NCI-H2196 (cell line): ENCODE results near the gene KIF4B.
"Not testable (repeated sequence)": the region's sequence is repeated elsewhere in the genome, so short reads cannot be mapped to it uniquely, and the experiment has no call there.

Experiments used
- DNase-seq: peaks from one replicate; lab custom pipeline; 2025; ENCODE audit not compliant: unreplicated experiment; lab: John Stamatoyannopoulos, UW

KIF4B gene, protein sequence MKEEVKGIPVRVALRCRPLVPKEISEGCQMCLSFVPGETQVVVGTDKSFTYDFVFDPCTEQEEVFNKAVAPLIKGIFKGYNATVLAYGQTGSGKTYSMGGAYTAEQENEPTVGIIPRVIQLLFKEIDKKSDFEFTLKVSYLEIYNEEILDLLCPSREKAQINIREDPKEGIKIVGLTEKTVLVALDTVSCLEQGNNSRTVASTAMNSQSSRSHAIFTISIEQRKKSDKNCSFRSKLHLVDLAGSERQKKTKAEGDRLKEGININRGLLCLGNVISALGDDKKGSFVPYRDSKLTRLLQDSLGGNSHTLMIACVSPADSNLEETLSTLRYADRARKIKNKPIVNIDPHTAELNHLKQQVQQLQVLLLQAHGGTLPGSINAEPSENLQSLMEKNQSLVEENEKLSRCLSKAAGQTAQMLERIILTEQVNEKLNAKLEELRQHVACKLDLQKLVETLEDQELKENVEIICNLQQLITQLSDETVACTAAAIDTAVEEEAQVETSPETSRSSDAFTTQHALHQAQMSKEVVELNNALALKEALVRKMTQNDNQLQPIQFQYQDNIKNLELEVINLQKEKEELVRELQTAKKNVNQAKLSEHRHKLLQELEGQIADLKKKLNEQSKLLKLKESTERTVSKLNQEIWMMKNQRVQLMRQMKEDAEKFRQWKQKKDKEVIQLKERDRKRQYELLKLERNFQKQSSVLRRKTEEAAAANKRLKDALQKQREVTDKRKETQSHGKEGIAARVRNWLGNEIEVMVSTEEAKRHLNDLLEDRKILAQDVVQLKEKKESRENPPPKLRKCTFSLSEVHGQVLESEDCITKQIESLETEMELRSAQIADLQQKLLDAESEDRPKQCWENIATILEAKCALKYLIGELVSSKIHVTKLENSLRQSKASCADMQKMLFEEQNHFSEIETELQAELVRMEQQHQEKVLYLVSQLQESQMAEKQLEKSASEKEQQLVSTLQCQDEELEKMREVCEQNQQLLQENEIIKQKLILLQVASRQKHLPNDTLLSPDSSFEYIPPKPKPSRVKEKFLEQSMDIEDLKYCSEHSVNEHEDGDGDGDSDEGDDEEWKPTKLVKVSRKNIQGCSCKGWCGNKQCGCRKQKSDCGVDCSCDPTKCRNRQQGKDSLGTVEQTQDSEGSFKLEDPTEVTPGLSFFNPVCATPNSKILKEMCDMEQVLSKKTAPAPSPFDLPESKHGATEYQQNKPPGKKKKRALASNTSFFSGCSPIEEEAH

DNA sequence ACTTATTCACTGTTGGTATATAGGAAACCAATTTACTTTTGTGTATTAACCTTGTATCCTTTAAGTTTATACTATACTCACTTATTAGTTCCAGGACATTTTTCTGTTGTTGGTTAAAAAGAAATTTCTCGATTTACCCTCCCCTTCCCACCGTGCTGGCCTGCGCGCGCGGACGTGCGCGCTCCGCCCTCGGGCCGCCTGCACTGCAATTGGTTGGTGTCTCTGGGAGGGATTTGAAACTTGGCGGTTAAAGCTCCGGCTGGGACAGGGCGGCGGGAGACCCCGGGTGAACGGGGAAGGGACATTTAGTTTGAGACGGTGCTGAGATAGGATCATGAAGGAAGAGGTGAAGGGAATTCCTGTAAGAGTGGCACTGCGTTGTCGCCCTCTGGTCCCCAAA is at the start of gene KIF4B:
Gene KIF4B (plus strand): TSS at position 230 of the 400 bp plus-strand sequence. CDS start 105 bp downstream, at position 335.
- no peak for DNase-seq

DNA sequence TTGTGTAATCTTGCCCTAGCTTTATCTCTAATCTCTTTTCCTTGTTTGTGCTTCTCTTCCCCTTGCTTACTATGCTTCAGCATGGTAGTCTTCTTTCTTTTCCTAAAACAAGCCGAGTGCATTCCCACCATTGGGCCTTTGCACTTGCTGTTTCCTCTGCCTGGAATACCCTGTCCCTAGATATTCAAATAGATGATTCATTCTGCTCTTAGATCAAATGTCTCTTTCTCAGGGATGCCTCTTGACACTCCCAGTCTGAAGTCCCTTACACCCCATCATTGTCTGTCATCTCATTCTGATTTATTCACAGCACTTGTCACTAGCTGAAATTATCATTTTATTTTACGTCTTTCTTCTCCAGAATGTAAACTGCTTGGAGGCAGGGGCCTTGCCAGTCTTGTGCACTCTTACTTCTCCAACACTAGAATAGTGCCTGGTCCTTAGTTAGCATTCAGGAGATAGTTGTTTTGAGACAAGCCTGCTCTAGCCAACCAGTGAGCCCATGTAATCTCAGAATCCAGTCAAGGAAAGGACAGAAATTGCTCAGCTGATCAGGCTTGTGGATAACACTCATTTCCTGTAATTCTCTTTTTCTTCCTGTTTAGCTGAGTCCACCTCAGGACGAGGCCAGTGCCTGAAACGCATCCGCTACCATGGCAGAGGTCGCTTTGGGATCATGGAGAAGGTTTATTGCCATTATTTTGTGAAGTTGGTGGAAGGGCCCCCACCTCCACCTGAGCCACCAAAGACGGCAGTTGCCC is 47.3 kb upstream of the KIF4B start:
- DNase-seq: no peak

DNA sequence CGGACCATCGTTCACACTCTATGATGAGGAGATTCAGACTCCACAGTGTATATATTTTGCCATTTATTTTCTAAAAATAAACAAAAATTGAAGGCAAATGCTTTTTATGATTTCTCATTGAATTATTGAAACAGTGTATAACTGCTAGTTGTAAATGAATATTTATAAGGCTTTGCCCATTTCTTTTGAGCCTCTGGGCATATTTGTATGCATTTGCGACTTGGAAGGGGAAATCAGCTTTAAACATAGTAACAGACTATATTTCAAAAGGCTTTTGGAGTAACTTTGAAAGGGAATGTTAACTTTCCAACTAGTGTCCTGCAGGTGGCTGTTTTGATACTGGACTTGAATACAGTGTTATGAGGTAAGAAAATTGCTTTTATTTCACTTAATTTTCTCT is 46.7 kb upstream of the KIF4B start:
- DNase-seq: no peak

DNA sequence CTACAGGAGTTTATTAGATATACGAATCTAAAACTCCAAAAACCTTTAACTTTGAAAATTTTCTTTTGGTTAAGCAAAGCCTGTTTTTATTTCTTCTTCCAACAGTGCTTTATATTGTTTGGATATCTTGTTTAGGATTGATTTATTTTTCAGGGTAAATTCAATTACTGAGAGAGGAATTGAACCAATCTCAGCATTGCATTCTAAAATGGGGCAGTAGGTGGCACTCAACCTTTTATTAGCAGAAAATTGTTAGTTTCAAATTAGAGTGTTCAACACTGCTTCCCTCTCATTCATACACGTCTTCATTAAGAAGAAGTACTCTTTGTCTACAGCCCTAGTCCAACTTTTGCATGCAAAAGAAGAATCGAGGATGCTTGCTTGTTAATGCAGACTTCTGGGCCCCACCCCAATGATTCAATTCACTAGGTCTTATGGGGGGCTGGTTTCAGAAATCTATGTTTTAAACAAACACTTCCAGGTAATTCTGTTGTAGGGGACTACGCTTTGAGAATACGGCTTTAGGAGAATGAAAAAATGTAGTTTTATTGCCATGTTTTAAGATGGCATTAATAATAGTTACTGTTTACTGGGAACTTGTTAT is 46.0 kb upstream of the KIF4B start:
- DNase-seq: peak; percentile 6

DNA sequence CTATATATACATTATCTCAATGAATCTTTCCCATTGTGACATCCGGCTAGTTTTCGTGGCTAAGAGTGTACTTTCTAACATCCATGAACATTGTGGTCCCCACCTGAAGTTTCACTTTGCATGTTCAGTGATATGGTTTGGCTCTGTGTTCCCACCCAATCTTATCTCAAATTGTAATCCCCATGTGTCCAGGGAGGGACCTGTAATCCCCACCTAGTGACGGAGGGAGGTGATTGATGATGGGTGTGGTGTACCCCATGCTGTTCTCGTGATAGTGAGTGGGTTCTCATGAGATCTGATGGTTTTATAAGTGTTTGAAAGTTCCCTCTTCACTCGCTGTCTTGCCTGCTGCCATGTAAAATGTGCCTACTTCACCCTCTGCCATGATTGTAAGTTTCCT is 44.6 kb upstream of the KIF4B start:
- DNase-seq: no peak

DNA sequence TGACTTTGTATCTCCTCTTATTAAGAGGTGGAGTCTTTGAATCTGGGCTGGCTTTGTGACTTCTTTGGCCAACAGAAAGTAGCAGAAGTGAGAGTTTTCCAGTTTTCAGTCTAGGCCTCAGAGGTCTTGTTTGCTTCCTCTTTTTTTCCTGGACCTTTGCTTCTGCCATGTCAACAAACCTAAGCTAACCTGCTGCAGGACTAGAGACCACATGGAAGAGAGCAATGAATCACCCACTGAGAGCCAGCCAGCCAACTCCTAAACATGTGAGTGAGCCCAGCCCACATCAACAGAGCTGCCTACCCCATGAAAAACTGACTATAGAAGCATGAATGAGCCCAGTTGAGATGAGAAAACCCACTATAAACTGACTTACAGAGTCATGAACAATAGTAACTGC is 42.8 kb upstream of the KIF4B start:
- no peak for DNase-seq

DNA sequence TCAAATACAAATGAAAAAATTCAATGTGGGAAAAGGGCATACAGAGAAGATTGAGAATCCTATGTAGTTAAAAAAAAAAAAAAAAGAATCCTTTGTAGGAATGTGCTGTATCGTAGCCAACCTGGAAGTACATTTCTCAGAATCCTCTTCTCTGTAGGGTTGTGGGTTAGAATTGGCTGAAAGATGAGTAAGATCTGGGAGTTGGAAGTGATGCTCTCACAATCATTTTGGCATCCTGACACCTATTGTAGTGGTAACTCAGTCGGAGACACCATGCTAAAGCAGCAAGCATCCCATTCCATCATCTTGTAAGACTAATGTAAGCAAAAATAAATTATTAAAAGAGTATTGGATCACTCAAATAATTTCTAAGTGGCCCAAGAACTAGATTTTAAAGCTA is 42.1 kb upstream of the KIF4B start:
- DNase-seq: no peak

DNA sequence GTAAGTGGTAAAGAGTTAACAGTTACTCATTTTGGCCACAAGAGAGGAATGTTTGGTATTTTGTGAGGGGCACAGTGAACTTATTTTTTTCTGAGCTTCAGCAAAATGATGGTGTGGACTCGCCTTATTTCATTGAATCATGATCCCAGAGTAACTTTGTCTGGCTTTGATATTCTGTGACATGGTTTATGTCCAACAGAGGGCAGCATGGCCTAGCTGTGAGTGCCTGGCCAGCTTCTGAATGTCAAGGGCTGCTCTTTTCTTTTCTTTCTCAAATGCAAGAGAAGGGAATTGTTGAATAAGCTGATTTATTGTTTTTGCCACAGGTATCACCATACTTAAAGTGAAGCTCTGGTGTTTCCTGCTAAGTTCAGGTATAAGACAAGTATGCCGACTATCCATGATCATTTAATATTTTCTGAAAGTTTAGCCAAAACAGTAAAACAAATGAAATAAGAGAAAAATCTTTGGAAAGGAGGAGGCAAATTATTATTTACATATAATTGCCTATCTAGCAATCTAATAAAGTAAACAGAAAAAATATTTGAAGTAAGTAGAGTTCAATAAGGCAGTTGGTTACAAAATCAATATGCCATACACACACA is 41.0 kb upstream of the KIF4B start:
- peak; percentile 61 for DNase-seq

DNA sequence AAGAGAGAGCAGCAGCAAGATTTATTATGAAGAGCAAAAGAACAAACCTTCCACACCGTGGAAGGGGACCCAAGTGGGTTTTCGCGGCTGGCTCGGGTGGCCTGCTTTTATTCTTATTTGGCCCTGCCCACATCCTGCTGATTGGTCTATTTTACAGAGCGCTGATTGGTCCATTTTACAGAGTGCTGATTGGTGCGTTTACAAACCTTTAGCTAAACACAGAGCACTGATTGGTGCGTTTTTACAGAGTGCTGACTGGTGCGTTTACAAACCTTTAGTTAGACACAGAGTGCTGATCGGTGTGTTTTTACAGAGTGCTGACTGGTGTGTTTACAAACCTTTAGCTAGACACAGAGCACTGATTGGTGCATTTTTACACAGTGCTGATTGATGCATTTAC is 37.5 kb upstream of the KIF4B start:
- not testable (repeated sequence) for DNase-seq

DNA sequence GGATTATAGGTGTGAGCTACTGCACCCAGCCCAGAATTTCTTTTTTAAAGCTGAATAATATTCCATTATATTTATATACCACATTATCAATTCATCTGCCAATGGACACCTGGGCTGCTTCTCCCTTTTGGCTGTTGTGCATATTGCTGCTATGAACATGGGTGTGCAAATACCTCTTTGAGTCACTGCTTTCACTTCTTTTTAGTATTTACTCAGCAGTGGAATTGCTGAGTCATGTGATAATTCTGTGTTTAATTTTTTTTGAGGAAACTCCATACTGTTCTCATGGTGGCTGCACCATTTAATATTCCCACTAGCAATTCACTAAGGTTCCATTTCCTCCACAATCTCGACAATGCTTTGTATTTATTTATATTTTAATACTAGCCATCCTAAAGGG is 36.1 kb upstream of the KIF4B start:
- DNase-seq: no peak

DNA sequence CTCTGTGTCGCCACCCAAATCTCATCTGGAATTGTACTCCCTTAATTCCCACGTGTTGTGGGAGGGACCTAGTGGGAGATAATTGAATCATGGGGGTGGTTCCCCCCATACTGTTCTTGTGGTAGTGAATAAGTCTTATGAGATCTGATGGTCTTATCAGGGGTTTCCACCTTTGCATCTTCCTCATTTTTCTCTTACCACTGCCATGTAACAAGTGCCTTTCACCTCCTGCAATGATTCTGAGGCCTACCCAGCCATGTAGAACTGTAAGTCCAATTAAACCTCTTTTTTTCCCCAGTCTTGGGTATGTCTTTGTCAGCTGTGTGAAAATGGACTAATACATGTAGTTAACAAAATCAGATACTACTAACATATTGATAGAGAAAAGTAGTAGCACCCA is 35.3 kb upstream of the KIF4B start:
- not testable (repeated sequence) for DNase-seq

DNA sequence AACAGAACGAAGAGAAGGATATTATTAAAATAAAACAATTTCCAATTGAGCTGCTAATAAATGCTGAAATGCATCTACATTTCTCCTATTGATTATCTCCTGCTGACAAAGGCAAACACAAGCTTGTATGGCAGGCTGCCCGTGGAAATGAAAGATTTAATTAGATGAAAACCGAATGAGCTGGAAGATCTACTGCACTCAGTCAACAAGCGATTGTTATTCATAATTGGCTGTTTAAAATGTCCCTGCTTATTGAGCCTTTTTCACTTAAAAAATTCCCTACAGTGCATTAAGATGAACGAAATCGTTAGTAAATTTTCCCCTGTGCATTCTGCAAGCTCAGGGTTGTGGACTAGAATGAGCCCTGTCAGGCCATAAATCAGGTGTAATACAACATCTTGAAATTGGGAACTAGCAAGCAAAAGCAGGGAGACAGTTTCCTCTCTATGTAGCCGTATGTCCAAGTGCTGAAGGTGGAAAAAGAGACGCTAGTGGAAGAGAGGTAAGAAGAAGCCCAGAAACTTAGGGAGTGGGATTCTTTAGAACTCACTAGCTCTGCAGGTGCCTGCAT is 28.5 kb upstream of the KIF4B start:
- DNase-seq: no peak

DNA sequence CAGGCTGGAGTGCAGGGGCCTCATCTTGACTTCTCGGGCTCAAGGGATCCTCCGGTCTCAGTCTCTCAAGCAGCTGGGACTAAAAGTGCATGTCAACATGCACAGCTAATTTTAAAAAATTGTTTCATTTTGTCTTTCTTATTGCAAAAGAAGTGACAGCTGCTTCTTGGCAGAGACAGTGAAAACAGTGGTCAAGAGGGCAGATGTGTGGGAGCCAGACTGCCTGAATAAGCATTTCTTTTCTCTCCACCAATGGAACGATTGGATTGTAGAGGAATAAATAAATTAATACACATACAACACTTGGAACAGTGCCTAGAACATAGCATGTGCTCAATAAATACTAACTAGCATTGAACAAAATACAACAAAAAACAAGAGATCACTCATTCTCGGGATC is 27.4 kb upstream of the KIF4B start:
- no peak for DNase-seq

DNA sequence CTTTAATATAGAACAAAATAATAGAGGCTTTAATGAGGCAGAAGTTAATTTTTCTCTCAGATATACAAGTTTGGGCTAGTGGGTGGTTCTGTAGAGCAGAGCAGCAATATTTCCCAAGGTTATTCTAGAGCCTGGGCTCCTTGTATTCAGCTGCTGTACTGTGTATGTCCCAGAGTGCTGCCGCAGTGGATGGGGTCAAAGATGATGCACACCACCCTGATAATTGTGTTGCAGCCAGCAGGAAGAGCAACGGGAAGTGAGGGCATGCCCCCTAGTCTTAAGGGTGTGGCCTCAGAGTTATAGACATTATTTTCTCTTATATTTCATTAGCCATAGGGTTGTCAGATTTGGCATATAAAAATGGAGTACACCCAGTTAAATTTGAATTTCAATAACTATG is 23.9 kb upstream of the KIF4B start:
- DNase-seq: no peak

DNA sequence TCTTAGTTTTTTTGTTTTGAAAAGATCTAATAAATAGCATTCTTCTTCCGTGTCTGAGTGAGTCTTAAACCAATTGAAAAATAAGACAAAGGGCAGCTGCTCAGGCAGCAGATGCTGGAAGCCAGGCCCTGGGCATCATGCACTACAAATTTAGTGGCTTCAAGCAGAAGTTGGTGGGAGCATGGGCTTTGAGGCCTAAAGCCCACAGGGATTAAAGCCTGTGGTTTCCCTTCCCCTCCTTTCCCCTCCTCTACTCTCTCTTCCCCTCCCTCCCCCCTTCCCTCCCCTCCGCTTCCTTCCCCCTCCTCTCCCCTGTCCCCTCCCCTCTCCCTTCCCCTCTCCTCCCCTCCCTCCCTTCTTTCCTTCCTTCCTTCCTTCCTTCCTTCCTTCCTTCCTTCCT is 20.1 kb upstream of the KIF4B start:
- no peak for DNase-seq

DNA sequence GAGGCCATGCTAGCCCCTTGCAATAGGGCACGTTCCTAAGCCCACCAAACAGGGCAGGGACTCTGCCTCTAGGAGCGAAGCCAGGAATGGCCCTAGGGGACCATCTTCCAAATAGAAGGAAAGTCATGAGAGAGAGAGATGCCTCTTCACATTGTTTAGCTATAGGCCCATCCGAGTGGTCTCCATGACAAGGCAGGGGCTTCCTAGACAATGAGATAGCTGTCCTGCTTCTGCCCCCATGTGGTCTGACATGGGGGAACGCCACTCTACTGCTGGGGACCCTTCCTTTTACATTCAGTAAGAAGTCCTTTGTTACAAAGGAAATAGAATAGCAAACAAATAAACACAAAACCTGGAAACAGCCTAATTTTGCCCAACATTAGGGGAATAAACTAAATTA is 17.9 kb upstream of the KIF4B start:
- DNase-seq: no peak

DNA sequence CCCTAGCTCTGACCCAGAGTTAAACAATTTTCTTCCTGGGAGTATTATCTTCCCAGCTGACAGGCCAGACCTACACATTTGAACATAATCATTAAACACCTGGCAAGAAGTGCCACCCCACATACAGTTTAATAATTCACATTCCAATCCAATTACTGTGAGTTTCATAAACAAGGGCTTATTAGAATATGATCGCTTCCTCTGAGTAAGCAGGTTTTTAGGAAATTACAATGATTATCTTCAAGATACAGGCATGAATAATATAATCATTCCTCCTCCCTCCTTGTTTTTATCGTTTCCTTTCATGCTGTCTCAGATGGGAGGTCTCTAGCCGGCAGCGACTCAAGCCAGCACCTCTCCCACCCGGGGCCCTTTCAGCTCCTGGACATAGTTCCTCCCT is 15.8 kb upstream of the KIF4B start:
- no peak for DNase-seq

DNA sequence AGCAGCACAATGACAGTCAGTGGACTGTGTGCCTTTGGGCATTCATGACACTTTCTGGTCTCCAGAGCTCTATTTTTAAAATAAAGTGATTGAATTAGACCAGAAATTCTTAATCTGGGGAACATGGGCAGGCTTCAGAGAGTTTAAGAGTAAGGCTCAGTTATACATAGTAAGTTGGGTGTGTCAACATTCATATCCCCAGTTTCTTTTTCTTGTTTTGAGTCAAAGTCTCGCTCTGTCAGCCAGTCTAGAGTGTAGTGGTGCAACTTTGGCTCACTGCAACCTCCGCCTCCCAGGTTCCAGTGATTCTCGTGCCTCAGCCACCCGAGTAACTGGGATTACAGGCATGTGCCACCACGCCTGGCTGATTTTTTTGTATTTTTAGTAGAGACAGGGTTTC is 13.7 kb upstream of the KIF4B start:
- no peak for DNase-seq

DNA sequence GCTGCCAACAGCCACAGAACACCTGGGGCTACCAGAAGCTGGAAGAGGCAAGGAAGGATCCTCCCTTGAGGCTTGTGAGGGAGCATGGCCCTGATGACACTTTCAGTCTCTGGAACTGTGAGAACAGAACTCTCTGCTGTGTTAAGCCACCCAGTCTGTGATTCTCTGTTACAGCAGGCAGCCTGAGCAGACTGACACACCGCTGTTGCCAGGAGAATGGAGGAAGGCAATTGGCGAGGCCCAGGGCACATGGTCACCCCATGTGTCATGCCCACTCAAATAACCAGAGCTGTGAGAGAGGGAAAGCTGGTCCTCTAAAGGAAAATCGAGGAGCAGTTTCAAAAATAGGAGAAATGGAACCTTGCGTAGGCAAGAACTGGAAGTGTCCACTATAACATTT is 12.0 kb upstream of the KIF4B start:
- no peak for DNase-seq

DNA sequence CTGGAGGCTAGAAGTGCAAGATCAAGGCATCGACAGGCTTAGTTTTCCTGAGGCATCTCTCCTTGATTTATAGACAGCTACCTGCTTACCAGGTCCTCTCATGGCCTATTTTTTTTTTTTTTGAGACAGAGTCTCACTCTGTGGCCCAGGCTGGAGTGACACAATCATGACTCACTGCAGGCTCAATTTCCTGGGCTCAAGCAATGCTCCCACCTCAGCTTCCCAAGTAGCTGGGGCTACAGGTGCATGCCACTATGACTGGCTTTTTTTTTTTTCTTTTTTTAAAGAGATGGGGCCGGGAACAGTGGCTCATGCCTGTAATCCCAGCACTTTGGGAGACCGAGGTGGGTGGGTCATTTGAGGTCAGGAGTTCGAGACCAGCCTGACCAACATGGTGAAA is 10.8 kb upstream of the KIF4B start:
- DNase-seq: not testable (repeated sequence)
